Measurements from ENCODE around the gene PRIM1.
A peak's percentile ranks its signal among the peaks of the same experiment; 100 is the strongest.
"Not testable (repeated sequence)": the region's sequence is repeated elsewhere in the genome, so short reads cannot be mapped to it uniquely, and the experiment has no call there.

PRIM1 gene

DNA sequence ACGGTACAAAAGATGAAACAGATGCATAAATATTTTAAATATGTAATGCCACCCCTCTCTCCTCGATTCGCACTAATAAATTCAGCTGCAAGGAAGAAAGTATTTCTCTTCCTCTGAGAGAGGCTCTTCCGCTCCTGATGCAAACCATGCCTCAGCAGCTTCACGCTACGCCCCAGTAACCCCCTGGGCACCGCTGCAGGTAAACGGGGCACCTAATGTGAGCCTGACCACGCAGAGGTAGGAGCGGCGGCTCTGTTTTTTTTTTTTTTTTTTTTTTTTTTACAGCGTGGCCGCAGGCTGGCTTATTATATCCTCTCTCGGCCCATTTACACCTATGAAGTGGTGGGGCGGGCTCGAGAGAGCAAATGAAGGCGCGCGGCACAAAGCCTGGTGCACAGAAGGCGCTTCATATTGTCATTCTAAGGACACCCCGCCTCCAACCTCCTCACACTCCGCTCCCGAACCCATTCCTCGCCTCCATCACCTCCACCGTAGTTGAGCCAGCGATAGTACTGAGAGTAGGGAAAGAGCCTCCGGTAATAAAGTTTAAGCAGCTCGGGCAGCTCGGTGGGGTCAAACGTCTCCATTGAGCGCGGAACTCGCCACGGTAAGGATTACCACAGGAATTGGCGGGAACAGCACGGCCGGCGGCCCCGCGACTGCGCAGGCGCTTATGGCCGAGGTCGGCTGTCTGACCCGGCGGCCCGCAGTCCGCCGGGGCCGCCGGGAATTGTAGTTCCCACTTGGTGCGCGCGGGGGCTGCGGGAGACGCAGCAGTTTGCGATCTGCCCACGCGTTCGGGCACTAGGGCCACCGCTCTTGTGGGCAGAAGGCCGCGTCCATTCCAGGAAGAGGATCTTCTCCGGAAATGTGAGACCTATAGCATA, at the start of gene PRIM1:
Gene PRIM1, minus strand, starts transcription at position 612 of the 887 bp plus-strand sequence. Its CDS starts 25 bp downstream, at position 587.
- Histone ChIP-seq H3K27me3 (ENCODE audit: insufficient read depth, insufficient read length) (no peaks in the 10 kb centered on the region), H3K4me3 (ENCODE audit: insufficient read length, low read depth) (peak within 1 kb of the TSS; percentile 88), H3K36me3 (ENCODE audit: insufficient read depth, insufficient read length, low read length) (peaks cover 29% of the 10 kb centered on the region), H3K9me3 (ENCODE audit: insufficient read depth, low read length) (no peaks in the 10 kb centered on the region), H3K9ac (ENCODE audit: insufficient read length, low read depth) (peak within 1 kb of the TSS; percentile 90), H3K4me1 (ENCODE audit: insufficient read depth, insufficient read length) (no peaks in the 10 kb centered on the region)
- DNase-seq (ENCODE audit: low read depth, low spot score), result peak; percentile 82
- TF ChIP-seq ZNF274 (IDR thresholded peaks at IDR 0.05; ENCODE audit: low read depth, low read length) (no peak), SUZ12 (IDR thresholded peaks at IDR 0.05; ENCODE audit: extremely low read depth, insufficient read depth, insufficient read length) (no peak), YY1 (IDR thresholded peaks at IDR 0.05; ENCODE audit: insufficient read depth, insufficient read length) (no peak)

DNA sequence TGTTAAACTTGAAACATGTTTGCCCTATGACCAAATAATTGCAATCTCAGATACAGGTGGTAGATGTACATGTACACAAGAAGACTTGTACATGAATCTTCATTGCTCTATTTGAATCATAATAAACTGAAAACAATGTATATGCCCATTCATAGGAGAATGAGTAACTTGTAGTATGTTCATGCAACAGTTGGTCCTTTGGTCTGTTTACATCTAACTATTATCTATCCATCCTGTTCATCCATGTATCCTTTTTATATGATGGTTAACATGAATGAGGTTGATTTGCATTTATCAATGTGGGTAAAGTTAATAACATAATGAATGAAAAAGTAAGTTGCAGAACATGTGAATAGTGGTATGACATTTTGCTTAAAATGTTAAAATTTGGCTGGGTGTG, 48.1 kb upstream of the PRIM1 start:
- H3K27me3 ChIP-seq (ENCODE audit: insufficient read depth, insufficient read length), result no peaks in the 10 kb centered on the region
- TF ChIP-seq ZNF274 (IDR thresholded peaks at IDR 0.05; ENCODE audit: low read depth, low read length), result no peak
- no peak for TF ChIP-seq YY1 (IDR thresholded peaks at IDR 0.05; ENCODE audit: insufficient read depth, insufficient read length)
- no peak for TF ChIP-seq SUZ12 (IDR thresholded peaks at IDR 0.05; ENCODE audit: extremely low read depth, insufficient read depth, insufficient read length)
- no peak overlapping the region for H3K9ac ChIP-seq (ENCODE audit: insufficient read length, low read depth)
- H3K4me1 ChIP-seq (ENCODE audit: insufficient read depth, insufficient read length), result peaks cover 6% of the 10 kb centered on the region
- H3K36me3 ChIP-seq (ENCODE audit: insufficient read depth, insufficient read length, low read length), result no peaks in the 10 kb centered on the region
- no peak overlapping the region for H3K4me3 ChIP-seq (ENCODE audit: insufficient read length, low read depth)
- no peak for DNase-seq (ENCODE audit: low read depth, low spot score)
- H3K9me3 ChIP-seq (ENCODE audit: insufficient read depth, low read length), result peaks cover 18% of the 10 kb centered on the region; the same call in 1 of the 2 replicates

DNA sequence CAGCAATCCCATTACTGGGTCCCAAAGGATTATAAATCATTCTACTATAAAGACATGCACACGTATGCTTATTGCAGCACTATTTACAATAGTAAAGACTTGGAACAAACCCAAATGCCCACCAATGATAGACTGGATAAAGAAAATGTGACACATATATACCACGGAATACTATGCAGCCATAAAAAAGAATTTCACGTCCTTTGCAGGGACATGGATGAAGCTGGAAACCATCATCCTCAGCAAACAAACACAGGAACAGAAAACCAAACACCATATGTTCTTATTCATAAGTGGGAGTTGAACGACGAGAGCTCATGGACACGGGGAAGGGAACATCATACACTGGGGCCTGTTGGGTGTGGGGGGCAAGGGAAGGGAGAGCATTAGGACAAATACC, 47.2 kb upstream of the PRIM1 start:
- not testable (repeated sequence) for H3K27me3 ChIP-seq (ENCODE audit: insufficient read depth, insufficient read length); DNase-seq (ENCODE audit: low read depth, low spot score); H3K9ac ChIP-seq (ENCODE audit: insufficient read length, low read depth); H3K36me3 ChIP-seq (ENCODE audit: insufficient read depth, insufficient read length, low read length); H3K4me3 ChIP-seq (ENCODE audit: insufficient read length, low read depth); H3K4me1 ChIP-seq (ENCODE audit: insufficient read depth, insufficient read length); H3K9me3 ChIP-seq (ENCODE audit: insufficient read depth, low read length)

DNA sequence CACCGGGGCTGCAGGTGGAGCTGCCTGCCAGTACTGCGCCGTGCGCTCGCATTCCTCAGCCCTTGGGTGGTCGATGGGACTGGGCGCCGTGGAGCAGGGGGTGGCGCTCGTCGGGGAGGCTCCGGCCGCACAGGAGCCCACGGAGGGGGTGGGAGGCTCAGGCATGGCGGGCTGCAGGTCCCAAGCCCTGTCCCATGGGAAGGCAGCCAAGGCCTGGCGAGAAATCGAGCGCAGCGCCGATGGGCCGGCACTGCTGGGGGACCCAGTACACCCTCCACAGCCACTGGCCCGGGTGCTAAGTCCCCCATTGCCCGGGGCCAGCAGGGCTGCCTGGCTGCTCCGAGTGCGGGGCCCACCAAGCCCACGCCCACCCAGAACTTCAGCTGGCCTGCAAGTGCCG, 43.7 kb upstream of the PRIM1 start:
- not testable (repeated sequence) for H3K36me3 ChIP-seq (ENCODE audit: insufficient read depth, insufficient read length, low read length); H3K4me1 ChIP-seq (ENCODE audit: insufficient read depth, insufficient read length); H3K9ac ChIP-seq (ENCODE audit: insufficient read length, low read depth); DNase-seq (ENCODE audit: low read depth, low spot score); H3K27me3 ChIP-seq (ENCODE audit: insufficient read depth, insufficient read length); H3K4me3 ChIP-seq (ENCODE audit: insufficient read length, low read depth); H3K9me3 ChIP-seq (ENCODE audit: insufficient read depth, low read length)

DNA sequence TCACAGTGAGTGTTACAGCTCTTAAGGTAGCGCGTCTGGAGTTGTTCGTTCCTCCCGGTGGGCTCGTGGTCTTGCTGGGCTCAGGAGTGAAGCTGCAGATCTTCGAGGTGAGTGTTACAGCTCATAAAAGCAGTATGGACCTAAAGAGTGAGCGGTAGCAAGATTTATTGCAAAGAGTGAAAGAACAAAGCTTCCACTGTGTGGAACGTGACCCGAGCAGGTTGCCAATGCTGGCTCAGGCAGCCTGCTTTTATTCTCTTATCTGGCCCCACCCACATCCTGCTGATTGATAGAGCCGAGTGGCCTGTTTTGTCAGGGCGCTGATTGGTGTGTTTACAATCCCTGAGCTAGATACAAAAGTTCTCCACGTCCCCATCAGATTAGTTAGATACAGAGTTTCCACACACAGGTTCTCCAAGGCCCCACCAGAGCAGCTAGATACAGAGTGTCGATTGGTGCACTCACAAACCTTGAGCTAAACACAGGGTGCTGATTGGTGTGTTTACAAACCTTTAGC, 43.0 kb upstream of the PRIM1 start:
- not testable (repeated sequence) for H3K27me3 ChIP-seq (ENCODE audit: insufficient read depth, insufficient read length); H3K36me3 ChIP-seq (ENCODE audit: insufficient read depth, insufficient read length, low read length); DNase-seq (ENCODE audit: low read depth, low spot score); H3K4me3 ChIP-seq (ENCODE audit: insufficient read length, low read depth); H3K9ac ChIP-seq (ENCODE audit: insufficient read length, low read depth); H3K4me1 ChIP-seq (ENCODE audit: insufficient read depth, insufficient read length); H3K9me3 ChIP-seq (ENCODE audit: insufficient read depth, low read length)

DNA sequence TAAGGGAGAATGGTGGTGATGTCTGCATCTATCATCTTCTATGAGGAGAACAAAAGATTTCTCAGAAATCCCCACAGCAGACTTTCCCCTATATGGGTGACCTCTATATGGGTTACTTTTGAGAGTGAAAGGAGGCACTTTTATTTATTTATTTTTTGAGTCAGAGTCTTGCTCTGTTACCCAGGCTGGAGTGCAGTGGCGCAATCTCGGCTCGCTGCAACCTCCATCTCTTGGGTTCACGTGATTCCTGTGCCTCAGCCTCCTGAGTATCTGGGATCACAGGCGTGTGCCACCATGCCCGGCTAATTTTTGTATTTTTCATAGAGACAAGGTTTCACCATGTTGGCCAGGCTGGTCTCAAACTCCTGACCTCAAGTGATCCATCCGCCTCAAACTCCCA, 41.0 kb upstream of the PRIM1 start:
- not testable (repeated sequence) for H3K27me3 ChIP-seq (ENCODE audit: insufficient read depth, insufficient read length)

DNA sequence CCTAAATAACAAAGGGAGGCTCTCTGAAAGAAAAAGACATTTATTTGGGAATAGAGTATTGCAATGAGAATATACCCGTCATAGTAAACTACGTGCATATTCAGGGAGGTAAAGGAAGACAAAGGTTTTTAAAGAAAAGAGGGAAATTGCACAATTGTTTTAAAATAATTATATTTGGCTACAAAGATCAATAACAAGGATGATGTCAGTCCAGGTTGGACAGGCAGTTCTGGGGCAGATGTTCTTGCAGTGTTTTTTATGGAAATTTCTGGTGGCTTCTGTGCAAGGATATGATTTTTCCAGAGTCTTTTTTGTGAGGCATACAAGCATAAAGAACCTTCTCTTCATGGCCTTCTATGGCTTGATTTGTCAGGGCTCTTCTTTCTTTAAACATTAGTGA, 40.6 kb upstream of the PRIM1 start:
- TF ChIP-seq SUZ12 (IDR thresholded peaks at IDR 0.05; ENCODE audit: extremely low read depth, insufficient read depth, insufficient read length) (no peak), YY1 (IDR thresholded peaks at IDR 0.05; ENCODE audit: insufficient read depth, insufficient read length) (no peak), ZNF274 (IDR thresholded peaks at IDR 0.05; ENCODE audit: low read depth, low read length) (no peak)

More for the DNA sequence above, 41.0 kb upstream of the PRIM1 start:
- H3K9me3 ChIP-seq (ENCODE audit: insufficient read depth, low read length); H3K4me3 ChIP-seq (ENCODE audit: insufficient read length, low read depth); DNase-seq (ENCODE audit: low read depth, low spot score); H3K36me3 ChIP-seq (ENCODE audit: insufficient read depth, insufficient read length, low read length); H3K9ac ChIP-seq (ENCODE audit: insufficient read length, low read depth); H3K4me1 ChIP-seq (ENCODE audit: insufficient read depth, insufficient read length): not testable (repeated sequence)

DNA sequence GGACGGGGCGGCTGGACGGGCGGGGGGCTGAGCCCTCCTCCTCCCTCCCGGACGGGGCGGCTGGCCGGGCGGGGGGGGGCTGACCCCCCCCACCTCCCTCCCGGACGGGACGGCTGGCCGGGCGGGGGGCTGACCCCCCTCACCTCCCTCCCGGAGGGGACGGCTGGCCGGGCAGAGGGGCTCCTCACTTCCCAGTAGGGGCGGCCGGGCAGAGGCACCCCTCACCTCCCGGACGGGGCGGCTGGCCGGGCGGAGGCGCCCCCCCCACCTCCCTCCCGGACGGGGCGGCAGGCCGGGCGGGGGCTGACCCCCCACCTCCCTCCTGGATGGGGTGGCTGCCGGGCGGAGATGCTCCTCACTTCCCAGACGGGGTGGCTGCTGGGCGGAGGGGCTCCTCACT, 37.3 kb upstream of the PRIM1 start:
- not testable (repeated sequence) for H3K36me3 ChIP-seq (ENCODE audit: insufficient read depth, insufficient read length, low read length); H3K9ac ChIP-seq (ENCODE audit: insufficient read length, low read depth)
- H3K9me3 ChIP-seq (ENCODE audit: insufficient read depth, low read length), result peaks cover 30% of the 10 kb centered on the region

More for the DNA sequence above, 40.6 kb upstream of the PRIM1 start:
- no peaks in the 10 kb centered on the region for H3K4me1 ChIP-seq (ENCODE audit: insufficient read depth, insufficient read length)
- H3K27me3 ChIP-seq (ENCODE audit: insufficient read depth, insufficient read length), result no peaks in the 10 kb centered on the region
- peaks cover 5% of the 10 kb centered on the region; the same call in 1 of the 2 replicates for H3K9me3 ChIP-seq (ENCODE audit: insufficient read depth, low read length)
- H3K36me3 ChIP-seq (ENCODE audit: insufficient read depth, insufficient read length, low read length), result no peaks in the 10 kb centered on the region
- DNase-seq (ENCODE audit: low read depth, low spot score), result no peak
- H3K9ac ChIP-seq (ENCODE audit: insufficient read length, low read depth), result no peak overlapping the region
- H3K4me3 ChIP-seq (ENCODE audit: insufficient read length, low read depth), result no peak overlapping the region

More for the DNA sequence above, 37.3 kb upstream of the PRIM1 start:
- not testable (repeated sequence) for H3K27me3 ChIP-seq (ENCODE audit: insufficient read depth, insufficient read length); H3K4me1 ChIP-seq (ENCODE audit: insufficient read depth, insufficient read length); DNase-seq (ENCODE audit: low read depth, low spot score); H3K4me3 ChIP-seq (ENCODE audit: insufficient read length, low read depth)
